Ovary (tissue), 3 donors: ENCODE measurements around the gene EPOP.

Experiments
- EP300 ChIP-seq: sonication (generic); formaldehyde crosslinking; IDR thresholded peaks from one replicate; pipeline ENCODE4 v1.6.1; 2017; ENCODE audit warnings: antibody characterized with exemption
- POLR2A ChIP-seq: fragments of 450-650 bp; IDR thresholded peaks from one replicate; pipeline ENCODE4 v1.6.1; 2017; ENCODE audit warnings: antibody characterized with exemption, mild to moderate bottlenecking, moderate library complexity
- TF ChIP-seq, protein P1 (sequence below), 3 donors: fragments of 450-650 bp in 2 of 3; fragments of 200-600 bp in 1 of 3; IDR thresholded peaks; one replicate each; pipeline versions ENCODE4 v1.5.1 to v1.8.0; 2016 to 2022; ENCODE audit warnings: antibody characterized with exemption in 3 of 3, mild to moderate bottlenecking in 1 of 3
- donor health status: DM: no; HTN: no; CAD: no.

DNA sequence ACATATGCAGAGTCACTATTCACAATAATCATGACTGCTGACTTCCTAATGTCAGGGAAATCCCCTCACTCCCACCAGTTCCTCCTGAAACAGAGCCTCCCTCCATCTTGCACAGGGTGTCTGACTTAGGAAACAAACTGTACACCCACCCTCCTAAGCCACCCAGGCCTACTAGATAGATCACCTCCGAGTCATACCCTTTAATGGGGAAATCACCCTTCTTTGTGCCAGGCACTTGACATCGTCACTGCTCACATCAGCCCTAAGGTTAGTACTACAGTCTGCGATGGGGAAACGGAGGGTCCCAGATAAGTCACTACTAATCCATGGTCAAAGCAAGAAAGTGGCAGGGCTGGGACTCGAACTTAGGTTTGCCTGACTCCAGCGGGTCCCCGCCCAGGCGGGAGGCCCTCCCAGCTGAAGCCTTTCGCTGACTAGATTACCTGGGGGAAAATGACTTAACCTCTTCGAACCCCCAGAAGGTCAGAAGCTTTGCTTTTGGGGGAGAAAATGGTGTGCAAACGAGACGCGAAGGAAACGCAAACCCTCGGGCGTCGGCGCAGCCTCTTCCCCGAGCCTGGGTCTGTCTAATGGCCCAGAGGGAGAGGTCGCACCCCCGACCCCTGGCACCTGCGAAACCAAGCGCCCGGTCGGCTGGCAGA, 26.9 kb upstream of the EPOP start:
- TF ChIP-seq, protein P1, sequence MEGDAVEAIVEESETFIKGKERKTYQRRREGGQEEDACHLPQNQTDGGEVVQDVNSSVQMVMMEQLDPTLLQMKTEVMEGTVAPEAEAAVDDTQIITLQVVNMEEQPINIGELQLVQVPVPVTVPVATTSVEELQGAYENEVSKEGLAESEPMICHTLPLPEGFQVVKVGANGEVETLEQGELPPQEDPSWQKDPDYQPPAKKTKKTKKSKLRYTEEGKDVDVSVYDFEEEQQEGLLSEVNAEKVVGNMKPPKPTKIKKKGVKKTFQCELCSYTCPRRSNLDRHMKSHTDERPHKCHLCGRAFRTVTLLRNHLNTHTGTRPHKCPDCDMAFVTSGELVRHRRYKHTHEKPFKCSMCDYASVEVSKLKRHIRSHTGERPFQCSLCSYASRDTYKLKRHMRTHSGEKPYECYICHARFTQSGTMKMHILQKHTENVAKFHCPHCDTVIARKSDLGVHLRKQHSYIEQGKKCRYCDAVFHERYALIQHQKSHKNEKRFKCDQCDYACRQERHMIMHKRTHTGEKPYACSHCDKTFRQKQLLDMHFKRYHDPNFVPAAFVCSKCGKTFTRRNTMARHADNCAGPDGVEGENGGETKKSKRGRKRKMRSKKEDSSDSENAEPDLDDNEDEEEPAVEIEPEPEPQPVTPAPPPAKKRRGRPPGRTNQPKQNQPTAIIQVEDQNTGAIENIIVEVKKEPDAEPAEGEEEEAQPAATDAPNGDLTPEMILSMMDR (IDR thresholded peaks at IDR 0.05), result no peak
- TF ChIP-seq EP300, result no peak
- no peak for TF ChIP-seq POLR2A
